LNCAP (cell line): ENCODE measurements around the gene BPTF.

Experiments used
- TF ChIP-seq, protein P1 (sequence below): fragments of 450-650 bp; IDR thresholded peaks from 2 replicates; pipeline ENCODE4 v1.5.1; 2017; ENCODE audit warnings: mild to moderate bottlenecking

The BPTF gene

DNA sequence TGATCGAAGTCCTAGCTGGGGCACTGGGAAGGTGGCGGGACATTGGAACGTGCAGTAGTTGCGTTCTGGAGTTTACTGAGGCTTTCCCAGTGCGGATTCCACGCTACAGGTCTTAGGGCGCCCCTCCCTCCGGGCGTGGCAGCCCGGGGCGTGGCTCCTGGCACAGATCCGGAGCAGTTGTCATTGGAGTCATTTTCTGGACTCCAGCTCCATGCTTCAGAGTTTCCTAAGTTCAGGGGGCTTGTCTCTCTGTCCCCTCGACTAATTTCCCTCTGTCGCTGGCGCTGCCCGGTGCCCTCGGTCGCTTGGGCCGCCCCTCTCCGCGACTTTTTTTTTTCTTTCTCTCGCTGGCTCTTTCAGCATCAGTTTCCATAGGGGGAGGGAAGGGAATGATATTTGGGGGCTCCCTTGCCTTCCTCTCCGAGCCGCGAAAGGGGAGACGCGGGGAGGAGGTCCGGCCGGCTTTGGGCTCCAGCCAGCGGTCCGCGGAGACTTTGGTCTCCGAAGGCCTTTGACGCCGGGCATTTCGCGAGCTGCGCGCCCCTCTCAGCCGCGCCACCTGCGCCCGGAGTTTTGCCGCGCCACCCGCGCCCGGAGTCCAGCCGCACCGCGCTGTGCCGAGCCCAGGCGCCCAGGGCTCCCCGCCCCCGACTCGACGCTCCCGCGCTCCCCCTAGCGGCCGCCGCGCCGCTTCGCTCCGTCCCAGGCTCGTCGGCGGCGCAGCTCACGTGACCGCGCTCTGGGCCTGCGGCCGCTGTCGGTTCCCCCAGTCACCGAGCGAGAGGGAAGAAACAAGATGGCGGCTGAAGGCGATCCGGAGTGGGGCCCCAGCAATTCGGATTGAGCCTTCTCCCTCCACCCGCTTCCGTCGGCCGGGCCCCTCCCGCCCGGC lies at the start of gene BPTF:
Gene BPTF (plus strand): TSS at position 769 of the 892 bp plus-strand sequence. CDS start 222 bp downstream, outside the sequence.
- TF ChIP-seq, protein P1, sequence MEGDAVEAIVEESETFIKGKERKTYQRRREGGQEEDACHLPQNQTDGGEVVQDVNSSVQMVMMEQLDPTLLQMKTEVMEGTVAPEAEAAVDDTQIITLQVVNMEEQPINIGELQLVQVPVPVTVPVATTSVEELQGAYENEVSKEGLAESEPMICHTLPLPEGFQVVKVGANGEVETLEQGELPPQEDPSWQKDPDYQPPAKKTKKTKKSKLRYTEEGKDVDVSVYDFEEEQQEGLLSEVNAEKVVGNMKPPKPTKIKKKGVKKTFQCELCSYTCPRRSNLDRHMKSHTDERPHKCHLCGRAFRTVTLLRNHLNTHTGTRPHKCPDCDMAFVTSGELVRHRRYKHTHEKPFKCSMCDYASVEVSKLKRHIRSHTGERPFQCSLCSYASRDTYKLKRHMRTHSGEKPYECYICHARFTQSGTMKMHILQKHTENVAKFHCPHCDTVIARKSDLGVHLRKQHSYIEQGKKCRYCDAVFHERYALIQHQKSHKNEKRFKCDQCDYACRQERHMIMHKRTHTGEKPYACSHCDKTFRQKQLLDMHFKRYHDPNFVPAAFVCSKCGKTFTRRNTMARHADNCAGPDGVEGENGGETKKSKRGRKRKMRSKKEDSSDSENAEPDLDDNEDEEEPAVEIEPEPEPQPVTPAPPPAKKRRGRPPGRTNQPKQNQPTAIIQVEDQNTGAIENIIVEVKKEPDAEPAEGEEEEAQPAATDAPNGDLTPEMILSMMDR, result peak; percentile 93

DNA sequence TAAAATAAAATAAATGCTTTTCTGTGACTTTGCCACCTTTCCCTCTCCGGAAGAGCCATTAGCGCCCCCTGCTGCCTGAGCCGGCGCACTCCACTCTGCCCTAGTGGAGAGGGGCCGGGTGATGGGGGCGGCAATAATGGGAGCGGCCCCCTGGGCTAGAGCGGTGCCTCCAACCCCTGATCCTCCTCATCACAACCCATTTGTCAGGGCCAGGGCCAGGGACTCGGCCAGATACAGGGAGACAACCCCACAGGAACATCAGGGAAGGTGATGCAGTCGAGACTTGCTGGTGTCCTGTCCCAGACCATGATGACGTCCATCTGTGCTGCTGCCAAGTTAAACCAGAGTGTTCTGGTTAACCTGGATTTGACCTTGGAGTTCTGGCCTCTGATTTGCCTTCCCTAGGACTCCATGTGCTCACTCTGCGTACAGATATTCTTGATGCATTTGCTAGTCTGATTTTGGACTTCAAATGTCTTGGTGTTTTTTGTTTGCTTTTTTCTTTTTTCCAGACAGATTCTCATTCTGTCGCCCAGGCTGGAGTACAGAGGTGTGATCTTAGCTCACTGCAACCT lies 46.1 kb upstream of the BPTF start:
- TF ChIP-seq, protein P1, result peak; percentile 89

DNA sequence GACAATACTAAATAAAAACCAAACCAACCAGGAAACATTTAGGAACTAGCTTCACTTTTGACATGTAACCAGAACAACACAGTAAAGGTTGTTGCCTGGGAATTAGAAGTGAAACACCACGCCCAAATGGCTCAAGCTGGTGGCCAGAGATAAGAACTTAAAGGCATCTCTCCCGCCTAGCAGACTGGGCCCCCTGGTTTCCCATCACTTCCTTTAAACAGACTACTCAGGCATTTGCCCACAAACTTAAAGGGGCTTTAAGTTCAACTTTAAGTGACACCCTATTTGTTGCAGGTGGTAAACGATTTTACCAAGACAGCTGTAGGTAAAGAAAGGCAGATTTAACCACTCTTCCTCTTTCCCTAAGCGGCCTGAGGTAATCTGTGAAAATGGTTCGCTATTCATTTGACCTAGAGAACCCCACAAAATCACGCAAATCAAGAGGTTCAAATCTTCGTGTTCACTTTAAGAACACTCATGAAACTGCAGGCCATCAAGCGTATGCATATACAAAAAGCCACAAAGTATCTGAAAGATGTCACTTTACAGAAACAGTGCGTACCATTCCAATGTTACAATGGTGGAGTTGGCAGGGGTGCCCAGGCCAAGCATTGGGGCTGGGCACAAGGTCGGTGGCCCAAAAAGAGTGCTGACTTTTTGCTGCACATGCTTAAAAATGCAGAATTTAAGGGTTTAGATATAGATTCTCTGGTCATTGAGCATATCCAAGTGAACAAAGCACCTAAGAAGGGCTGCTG lies 40.8 kb upstream of the BPTF start:
- TF ChIP-seq, protein P1, result no peak

- TF ChIP-seq, protein P1, result no peak
Measured at GRCh38 chr17:67785122-67785477, 40.2 kb upstream of the BPTF start.

DNA sequence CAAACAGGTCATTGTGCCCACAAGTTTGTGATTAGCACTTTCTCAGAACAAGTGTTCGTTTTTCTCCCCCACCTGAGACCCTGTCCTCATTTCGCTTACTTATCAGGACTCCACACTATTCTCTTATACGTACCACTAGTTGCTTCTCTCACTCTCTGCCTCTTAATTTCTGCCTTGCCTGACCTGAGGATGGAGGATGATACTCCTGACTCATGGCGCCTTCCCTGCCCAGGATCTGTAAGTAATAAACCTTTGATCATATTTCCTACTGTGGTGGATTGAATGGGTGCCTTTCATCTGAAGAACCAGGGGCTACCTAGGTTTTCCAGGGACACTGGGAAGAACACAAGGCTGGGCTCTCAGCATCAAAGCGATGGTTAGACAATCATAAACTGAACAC lies 39.8 kb upstream of the BPTF start:
- TF ChIP-seq, protein P1, result no peak

DNA sequence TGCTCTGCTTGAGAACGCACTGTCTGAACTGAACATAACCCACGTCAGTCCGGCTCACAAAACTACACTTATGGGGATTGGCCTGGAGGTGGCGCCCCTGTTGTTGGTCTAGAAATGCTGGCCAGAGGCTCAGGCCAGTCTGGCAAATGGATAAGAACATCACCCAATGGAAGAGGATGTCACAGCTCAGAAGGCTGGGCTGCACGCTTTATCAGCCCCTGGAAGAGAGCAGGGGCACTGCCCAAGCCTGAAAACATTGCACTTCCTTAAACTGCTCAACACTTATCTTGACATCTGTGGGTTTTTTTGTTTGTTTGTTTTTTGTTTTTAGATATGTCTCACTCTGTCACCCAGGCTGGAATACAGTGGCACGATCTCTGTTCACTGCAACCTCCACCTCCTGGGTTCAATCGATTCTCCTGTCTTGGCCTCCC lies 24.8 kb upstream of the BPTF start:
- TF ChIP-seq, protein P1, result peak; percentile 69

- TF ChIP-seq, protein P1, result no peak; the same call in 1 of the 2 replicates
Measured at GRCh38 chr17:67801626-67802175, 23.6 kb upstream of the BPTF start.
